22Rv1 (cell line): ENCODE data around the gene SLC22A12.

Experiments used
- H3K27ac ChIP-seq: fragments of 450-650 bp; 2 replicates; pipeline ENCODE4 v1.5.1; 2017
- ZFX ChIP-seq: fragments of 450-650 bp; IDR thresholded peaks from 2 replicates; pipeline ENCODE4 v1.6.1; 2017; ENCODE audit warnings: antibody characterized with exemption, borderline replicate concordance
- TF ChIP-seq, protein P1 (sequence below): fragments of 450-650 bp; IDR thresholded peaks from 2 replicates; pipeline ENCODE4 v1.5.1; 2017; ENCODE audit warnings: mild to moderate bottlenecking

Gene SLC22A12

DNA sequence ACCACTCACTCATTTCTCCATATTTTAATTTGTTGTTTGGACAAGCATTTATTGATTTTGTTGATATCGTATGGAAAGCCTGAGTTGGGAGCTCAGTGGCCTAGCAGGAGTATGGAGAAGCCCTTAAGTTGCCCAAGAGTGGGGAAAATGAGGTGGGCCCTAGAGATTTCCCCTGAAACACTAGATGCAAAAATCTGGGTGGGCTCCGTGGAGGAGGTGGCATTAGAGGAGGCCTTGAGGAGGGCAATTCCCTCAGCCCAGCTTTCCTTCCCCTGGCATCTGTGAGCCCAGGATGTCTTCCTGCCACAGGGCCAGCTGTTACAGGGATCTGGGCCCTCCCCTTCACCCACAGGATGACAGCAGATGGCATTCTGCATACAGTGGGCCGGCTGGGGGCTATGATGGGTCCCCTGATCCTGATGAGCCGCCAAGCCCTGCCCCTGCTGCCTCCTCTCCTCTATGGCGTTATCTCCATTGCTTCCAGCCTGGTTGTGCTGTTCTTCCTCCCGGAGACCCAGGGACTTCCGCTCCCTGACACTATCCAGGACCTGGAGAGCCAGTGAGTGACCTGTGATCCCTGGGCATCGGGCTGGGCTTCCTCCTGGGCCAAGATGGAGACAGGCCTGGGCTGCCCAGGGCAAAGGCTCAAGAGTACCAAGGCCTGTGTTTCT, 21.6 kb upstream of the SLC22A12 start:
- H3K27ac ChIP-seq = no peak overlapping the region
- TF ChIP-seq, protein P1, sequence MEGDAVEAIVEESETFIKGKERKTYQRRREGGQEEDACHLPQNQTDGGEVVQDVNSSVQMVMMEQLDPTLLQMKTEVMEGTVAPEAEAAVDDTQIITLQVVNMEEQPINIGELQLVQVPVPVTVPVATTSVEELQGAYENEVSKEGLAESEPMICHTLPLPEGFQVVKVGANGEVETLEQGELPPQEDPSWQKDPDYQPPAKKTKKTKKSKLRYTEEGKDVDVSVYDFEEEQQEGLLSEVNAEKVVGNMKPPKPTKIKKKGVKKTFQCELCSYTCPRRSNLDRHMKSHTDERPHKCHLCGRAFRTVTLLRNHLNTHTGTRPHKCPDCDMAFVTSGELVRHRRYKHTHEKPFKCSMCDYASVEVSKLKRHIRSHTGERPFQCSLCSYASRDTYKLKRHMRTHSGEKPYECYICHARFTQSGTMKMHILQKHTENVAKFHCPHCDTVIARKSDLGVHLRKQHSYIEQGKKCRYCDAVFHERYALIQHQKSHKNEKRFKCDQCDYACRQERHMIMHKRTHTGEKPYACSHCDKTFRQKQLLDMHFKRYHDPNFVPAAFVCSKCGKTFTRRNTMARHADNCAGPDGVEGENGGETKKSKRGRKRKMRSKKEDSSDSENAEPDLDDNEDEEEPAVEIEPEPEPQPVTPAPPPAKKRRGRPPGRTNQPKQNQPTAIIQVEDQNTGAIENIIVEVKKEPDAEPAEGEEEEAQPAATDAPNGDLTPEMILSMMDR = no peak
- no peak for TF ChIP-seq ZFX

DNA sequence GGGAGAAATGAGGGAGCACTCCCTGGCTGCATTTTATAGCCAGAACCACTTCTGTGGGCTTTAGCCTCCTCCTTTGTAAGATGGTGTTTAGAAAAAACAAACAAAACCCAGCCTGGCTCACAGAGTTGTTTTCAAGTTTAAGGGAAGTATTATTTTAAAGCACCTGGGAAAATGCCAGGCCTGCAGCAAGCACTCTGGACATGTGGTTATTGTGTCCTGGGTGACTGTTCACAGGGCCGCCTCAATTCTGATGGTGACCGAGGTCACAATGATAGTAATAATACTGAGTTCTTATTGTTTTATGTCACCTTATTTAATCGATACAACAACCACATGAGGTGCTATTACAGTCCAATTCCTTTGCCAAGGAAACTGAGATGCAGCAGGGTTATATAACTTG, 20.7 kb upstream of the SLC22A12 start:
- TF ChIP-seq ZFX = no peak
- TF ChIP-seq, protein P1 = no peak
- no peak overlapping the region for H3K27ac ChIP-seq

DNA sequence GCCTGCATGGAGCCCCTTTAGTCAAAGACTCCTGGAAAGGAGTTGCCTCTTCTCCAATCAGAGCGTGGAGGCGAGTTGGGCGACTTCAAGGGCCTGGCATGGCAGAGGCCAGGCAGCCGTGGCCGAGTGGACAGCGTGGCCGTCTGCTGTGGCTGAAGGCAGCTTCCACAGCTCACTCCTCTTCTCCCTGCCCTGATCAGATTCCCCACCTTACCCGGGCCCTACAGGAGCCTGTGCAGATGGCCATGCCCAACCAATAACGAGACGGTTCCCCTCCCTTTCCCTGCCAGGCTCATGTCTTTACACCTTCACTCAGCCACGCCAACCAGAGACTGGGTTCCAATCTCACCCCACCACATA, 20.0 kb upstream of the SLC22A12 start:
- H3K27ac ChIP-seq = no peak overlapping the region
- TF ChIP-seq, protein P1 = no peak
- no peak for TF ChIP-seq ZFX

GRCh38 chr11:64571410-64572091, 19.5 kb upstream of the SLC22A12 start:
- H3K27ac ChIP-seq = no peak overlapping the region

GRCh38 chr11:64572143-64572542, 18.9 kb upstream of the SLC22A12 start:
- no peak overlapping the region for H3K27ac ChIP-seq
- TF ChIP-seq ZFX = no peak
- TF ChIP-seq, protein P1 = no peak

More at GRCh38 chr11:64571410-64572091, 19.5 kb upstream of the SLC22A12 start:
- TF ChIP-seq, protein P1 = no peak
- TF ChIP-seq ZFX = no peak

- TF ChIP-seq, protein P1 = no peak
- no peak for TF ChIP-seq ZFX
- H3K27ac ChIP-seq = no peak overlapping the region
Observed at GRCh38 chr11:64577202-64577601, 13.8 kb upstream of the SLC22A12 start.

GRCh38 chr11:64580412-64580811, 10.6 kb upstream of the SLC22A12 start:
- no peak for TF ChIP-seq ZFX
- TF ChIP-seq, protein P1 = no peak
- H3K27ac ChIP-seq = no peak overlapping the region
